Left ventricle myocardium inferior (tissue), 1 donor: ENCODE results near the gene KATNB1. TPM values are rescaled to one million over a fixed set of nuclear protein-coding genes. Genes with fewer than 3 reads are reported as not detected.

Experiments
- DNase-seq: peaks from one replicate; pipeline ENCODE4 v3.0.0-alpha.2; 2020
- H3K27ac ChIP-seq: fragments of 200-600 bp; replicated peaks from 2 replicates; pipeline ENCODE4 v1.8.0; 2021
- H3K27me3 ChIP-seq: fragments of 200-600 bp; 2 replicates; pipeline ENCODE4 v1.8.0; 2021; ENCODE audit warnings: low read depth
- H3K36me3 ChIP-seq: fragments of 200-600 bp; 2 replicates; pipeline ENCODE4 v1.8.0; 2021
- H3K4me1 ChIP-seq: fragments of 200-600 bp; 2 replicates; pipeline ENCODE4 v1.8.0; 2021
- H3K4me3 ChIP-seq: fragments of 200-600 bp; 2 replicates; pipeline ENCODE4 v1.8.0; 2021; ENCODE audit warnings: mild to moderate bottlenecking, moderate library complexity
- H3K9me3 ChIP-seq: fragments of 200-600 bp; replicated peaks from 2 replicates; pipeline ENCODE4 v1.8.0; 2021
- CTCF ChIP-seq: fragments of 200-600 bp; IDR thresholded peaks from 2 replicates; pipeline ENCODE4 v1.8.0; 2021; ENCODE audit warnings: antibody characterized with exemption, mild to moderate bottlenecking, borderline replicate concordance
- intact Hi-C: fragments of 100-400 bp; cut with micrococcal nuclease; formaldehyde crosslinking; loops from one replicate; pipeline ENCODE4 v1.11.0; 2022
- total RNA-seq: library from RNA; stranded (reverse); fragmentation: NEBNext Ultra II Directional; extraction: Animal tissue kit (Norgen Biotek cat#: 25700); gene quantifications from one replicate; pipeline ENCODE4 v1.2.1, GENCODE V29; 2021
- donor health status: DM: no; HTN: yes; CAD: no; lungs with severe emphysema.

KATNB1 gene
- total RNA-seq, 1 donor from 2014 or later: 11.2 TPM

GRCh38 chr16:57785924-57786323 lies 50.4 kb downstream of the KATNB1 start:
- H3K4me1 ChIP-seq: peaks cover 51% of the 10 kb centered on the region
- no peak for DNase-seq
- no peak overlapping the region for H3K4me3 ChIP-seq
- intact Hi-C loops: no loop called here
- peak overlapping the region; percentile 90 for H3K27ac ChIP-seq
- no peaks in the 10 kb centered on the region for H3K27me3 ChIP-seq
- H3K36me3 ChIP-seq: peaks cover 39% of the 10 kb centered on the region
- TF ChIP-seq CTCF: no peak
- no peaks in the 10 kb centered on the region for H3K9me3 ChIP-seq

GRCh38 chr16:57786632-57787518 lies 51.3 kb downstream of the KATNB1 start:
- Histone ChIP-seq H3K9me3 (no peaks in the 10 kb centered on the region), H3K4me3 (no peak overlapping the region), H3K27ac (peak overlapping the region; percentile 90), H3K4me1 (peaks cover 61% of the 10 kb centered on the region), H3K36me3 (peaks cover 40% of the 10 kb centered on the region), H3K27me3 (no peaks in the 10 kb centered on the region)
- no peak for TF ChIP-seq CTCF
- intact Hi-C loops: no loop called here
- DNase-seq: peak; percentile 79

- H3K4me1 ChIP-seq: peaks cover 67% of the 10 kb centered on the region
- peaks cover 33% of the 10 kb centered on the region for H3K36me3 ChIP-seq
- TF ChIP-seq CTCF: no peak
- H3K27ac ChIP-seq: peak overlapping the region; percentile 90
- intact Hi-C loops: no loop called here
- H3K4me3 ChIP-seq: no peak overlapping the region
- DNase-seq: no peak
- H3K9me3 ChIP-seq: no peaks in the 10 kb centered on the region
- no peaks in the 10 kb centered on the region for H3K27me3 ChIP-seq
Observed at GRCh38 chr16:57787519-57787905, 51.9 kb downstream of the KATNB1 start.

GRCh38 chr16:57788252-57788841 lies 52.8 kb downstream of the KATNB1 start:
- H3K9me3 ChIP-seq: no peaks in the 10 kb centered on the region
- H3K36me3 ChIP-seq: peaks cover 38% of the 10 kb centered on the region
- H3K27ac ChIP-seq: peak overlapping the region; percentile 90
- no peak for DNase-seq
- H3K4me3 ChIP-seq: no peak overlapping the region
- TF ChIP-seq CTCF: no peak
- H3K27me3 ChIP-seq: no peaks in the 10 kb centered on the region
- H3K4me1 ChIP-seq: peaks cover 70% of the 10 kb centered on the region
- intact Hi-C loops: no loop called here

- TF ChIP-seq CTCF: no peak
- Histone ChIP-seq H3K4me3 (no peak overlapping the region), H3K36me3 (peaks cover 39% of the 10 kb centered on the region), H3K27ac (peak overlapping the region; percentile 90), H3K9me3 (no peaks in the 10 kb centered on the region), H3K4me1 (peaks cover 70% of the 10 kb centered on the region), H3K27me3 (no peaks in the 10 kb centered on the region)
- intact Hi-C loops: no loop called here
- DNase-seq: no peak
Observed at GRCh38 chr16:57788951-57789350, 53.4 kb downstream of the KATNB1 start.
